Peyer's patch (tissue), 4 donors: ENCODE results near the gene COL4A6. TPM values are rescaled to one million over a fixed set of nuclear protein-coding genes. Genes with fewer than 3 reads are reported as not detected.

Experiments
- DNase-seq, 3 donors: peaks; one replicate each; pipeline ENCODE4 v3.0.0-alpha.2; 2017 to 2019
- H3K27ac ChIP-seq, 4 donors: fragments of 200-600 bp; sonication (generic); one replicate each; pipeline ENCODE4 v1.5.1; 2016 to 2019
- H3K27me3 ChIP-seq, 2 donors: fragments of 200-600 bp; sonication (generic); one replicate each; pipeline ENCODE4 v1.5.1; 2019
- H3K36me3 ChIP-seq, 3 donors: fragments of 200-600 bp; sonication (generic); one replicate each; pipeline ENCODE4 v1.5.1; 2016 to 2019
- H3K4me1 ChIP-seq, 4 donors: fragments of 200-600 bp; sonication (generic); one replicate each; pipeline ENCODE4 v1.5.1; 2016 to 2019
- H3K4me3 ChIP-seq, 4 donors: fragments of 200-600 bp; sonication (generic); 1 replicate in 3 of 4; 2 replicates in 1 of 4; pipeline ENCODE4 v1.5.1; 2016 to 2019; ENCODE audit warnings: mild to moderate bottlenecking in 1 of 4
- H3K9me3 ChIP-seq, 4 donors: fragments of 200-600 bp; sonication (generic); one replicate each; pipeline ENCODE4 v1.5.1; 2016 to 2019; ENCODE audit warnings: mild to moderate bottlenecking in 1 of 4
- CTCF ChIP-seq, 6 experiments: fragments of 450-650 bp in 4 of 6; fragments of 200-600 bp in 2 of 6; sonication (generic) in 1 of 6; IDR thresholded peaks; one replicate each; pipeline ENCODE4 v1.5.1; 2017 to 2019; ENCODE audit warnings: antibody characterized with exemption in 6 of 6, mild to moderate bottlenecking in 3 of 6, moderate library complexity in 1 of 6
- POLR2A ChIP-seq, 2 donors: fragments of 450-650 bp; IDR thresholded peaks; one replicate each; pipeline ENCODE4 v1.5.1; 2017; ENCODE audit warnings: antibody characterized with exemption in 2 of 2, mild to moderate bottlenecking in 2 of 2, moderate library complexity in 2 of 2
- total RNA-seq, 4 donors: library from RNA; depleted of rRNA; stranded (reverse); fragments of >200 nt; gene quantifications; one replicate each; pipeline ENCODE4 v1.1.0, GENCODE V29; 2016

Gene COL4A6
- total RNA-seq, 4 donors from 2014 or later: 0.18 to 2.4 (median 0.89) TPM

- no peak overlapping the region for H3K4me3 ChIP-seq
- H3K27ac ChIP-seq: no peak overlapping the region
- no peaks in the 10 kb centered on the region for H3K4me1 ChIP-seq
- H3K9me3 ChIP-seq: no peaks in the 10 kb centered on the region
- no peaks in the 10 kb centered on the region for H3K36me3 ChIP-seq
- no peaks in the 10 kb centered on the region for H3K27me3 ChIP-seq
- DNase-seq: no peak
- TF ChIP-seq CTCF (IDR thresholded peaks at IDR 0.05) (no peak), POLR2A (IDR thresholded peaks at IDR 0.05) (no peak)
Observed at GRCh38 chrX:108285918-108286317, 152.3 kb downstream of the COL4A6 start.

- no peaks in the 10 kb centered on the region for H3K36me3 ChIP-seq
- TF ChIP-seq POLR2A (IDR thresholded peaks at IDR 0.05): no peak
- no peak for TF ChIP-seq CTCF (IDR thresholded peaks at IDR 0.05)
- no peak overlapping the region for H3K27ac ChIP-seq
- H3K27me3 ChIP-seq: no peaks in the 10 kb centered on the region
- H3K4me1 ChIP-seq: no peaks in the 10 kb centered on the region
- DNase-seq: no peak
- H3K4me3 ChIP-seq: no peak overlapping the region
- H3K9me3 ChIP-seq: no peaks in the 10 kb centered on the region
Observed at GRCh38 chrX:108285356-108285755, 152.9 kb downstream of the COL4A6 start.

- Histone ChIP-seq H3K9me3 (no peaks in the 10 kb centered on the region), H3K4me3 (no peak overlapping the region), H3K27ac (no peak overlapping the region), H3K36me3 (no peaks in the 10 kb centered on the region), H3K27me3 (no peaks in the 10 kb centered on the region), H3K4me1 (no peaks in the 10 kb centered on the region)
- no peak for DNase-seq
- TF ChIP-seq POLR2A (IDR thresholded peaks at IDR 0.05): no peak
- TF ChIP-seq CTCF (IDR thresholded peaks at IDR 0.05): no peak
Observed at GRCh38 chrX:108275732-108276131, 162.5 kb downstream of the COL4A6 start.

GRCh38 chrX:108271397-108271787 is 166.8 kb downstream of the COL4A6 start:
- Histone ChIP-seq H3K27ac (no peak overlapping the region), H3K4me3 (no peak overlapping the region), H3K4me1 (no peaks in the 10 kb centered on the region), H3K36me3 (no peaks in the 10 kb centered on the region), H3K9me3 (no peaks in the 10 kb centered on the region), H3K27me3 (no peaks in the 10 kb centered on the region)
- DNase-seq: no peak
- TF ChIP-seq POLR2A (IDR thresholded peaks at IDR 0.05): no peak
- TF ChIP-seq CTCF (IDR thresholded peaks at IDR 0.05): no peak

- TF ChIP-seq POLR2A (IDR thresholded peaks at IDR 0.05) (no peak), CTCF (IDR thresholded peaks at IDR 0.05) (no peak)
- no peak overlapping the region for H3K27ac ChIP-seq
- no peaks in the 10 kb centered on the region for H3K9me3 ChIP-seq
- no peaks in the 10 kb centered on the region for H3K27me3 ChIP-seq
- H3K4me1 ChIP-seq: no peaks in the 10 kb centered on the region
- no peaks in the 10 kb centered on the region for H3K36me3 ChIP-seq
- H3K4me3 ChIP-seq: no peak overlapping the region
- no peak for DNase-seq
Observed at GRCh38 chrX:108270739-108271396, 167.4 kb downstream of the COL4A6 start.

- TF ChIP-seq CTCF (IDR thresholded peaks at IDR 0.05): no peak
- TF ChIP-seq POLR2A (IDR thresholded peaks at IDR 0.05): no peak
- Histone ChIP-seq H3K4me1 (no peaks in the 10 kb centered on the region), H3K36me3 (no peaks in the 10 kb centered on the region), H3K27ac (no peak overlapping the region), H3K4me3 (no peak overlapping the region), H3K9me3 (no peaks in the 10 kb centered on the region), H3K27me3 (no peaks in the 10 kb centered on the region)
- DNase-seq: no peak
Observed at GRCh38 chrX:108270280-108270679, 167.9 kb downstream of the COL4A6 start.
